Fibroblast of lung (primary cell): ENCODE data around the gene AGL. TPM values are rescaled to one million over a fixed set of nuclear protein-coding genes. Genes with fewer than 3 reads are reported as not detected.

Experiments used
- DNase-seq, 2 donors: peaks; one replicate each; pipeline versions ENCODE4 v3.0.0 to v3.0.0-alpha.2; 2010; ENCODE audit warnings: low read depth in 2 of 2
- H2AFZ ChIP-seq: 2 replicates; pipeline ENCODE4 v1.5.1; 2012; ENCODE audit warnings: low read length, control low read depth, inconsistent platforms
- H3K27ac ChIP-seq: 2 replicates; pipeline ENCODE4 v1.5.1; 2011; ENCODE audit warnings: low read length, control low read depth; ENCODE audit not compliant: insufficient read depth
- H3K27me3 ChIP-seq: 2 replicates; pipeline ENCODE4 v1.5.1; 2011; ENCODE audit warnings: mild to moderate bottlenecking, low read length; ENCODE audit not compliant: control insufficient read depth, insufficient read depth
- H3K36me3 ChIP-seq: 2 replicates; pipeline ENCODE4 v1.5.1; 2011; ENCODE audit warnings: low read length; ENCODE audit not compliant: control insufficient read depth, insufficient read depth
- H3K4me1 ChIP-seq: 2 replicates; pipeline ENCODE4 v1.5.1; 2011; ENCODE audit warnings: low read length; ENCODE audit not compliant: control insufficient read depth, insufficient read depth; ENCODE audit errors: extremely low read depth
- H3K4me2 ChIP-seq: 2 replicates; pipeline ENCODE4 v1.5.1; 2011; ENCODE audit warnings: low read length, control low read depth; ENCODE audit not compliant: insufficient read depth; ENCODE audit errors: extremely low read depth
- H3K4me3 ChIP-seq, 4 experiments: fragments of 200-600 bp in 1 of 4; sonication (generic) in 1 of 4; replicated peaks in 1 of 4; 2 replicates each; pipeline ENCODE4 v1.5.1; 2011 to 2016; ENCODE audit warnings: low read length in 4 of 4, low read depth in 3 of 4, mild to moderate bottlenecking in 3 of 4, control low read depth in 2 of 4, inconsistent platforms in 1 of 4, mixed read lengths in 1 of 4; ENCODE audit not compliant: insufficient read depth in 1 of 4; ENCODE audit errors: control extremely low read depth in 1 of 4
- H3K79me2 ChIP-seq: 2 replicates; pipeline ENCODE4 v1.5.1; 2012; ENCODE audit warnings: mild to moderate bottlenecking, low read length, inconsistent platforms; ENCODE audit not compliant: control insufficient read depth, insufficient read depth
- H3K9ac ChIP-seq: 2 replicates; pipeline ENCODE4 v1.5.1; 2011; ENCODE audit warnings: mild to moderate bottlenecking, low read length, control low read depth; ENCODE audit not compliant: insufficient read depth
- H3K9me3 ChIP-seq: 2 replicates; pipeline ENCODE4 v1.5.1; 2012; ENCODE audit warnings: low read depth, low read length; ENCODE audit not compliant: control insufficient read depth, insufficient read depth
- H4K20me1 ChIP-seq: 2 replicates; pipeline ENCODE4 v1.5.1; 2011; ENCODE audit warnings: low read length; ENCODE audit not compliant: control insufficient read depth, insufficient read depth; ENCODE audit errors: extremely low read depth
- CTCF ChIP-seq, 2 donors: IDR thresholded peaks in 1 of 2; conservative IDR thresholded peaks in 1 of 2; 1 replicate in 1 of 2; 2 replicates in 1 of 2; pipeline ENCODE4 v1.5.1; 2011 to 2012; ENCODE audit warnings: low read length in 2 of 2, control low read depth in 1 of 2, inconsistent platforms in 1 of 2, low read depth in 1 of 2, mild to moderate bottlenecking in 1 of 2
- EZH2 ChIP-seq: IDR thresholded peaks from 2 replicates; pipeline ENCODE4 v1.5.1; 2012; ENCODE audit warnings: low read length, control low read depth, mild to moderate bottlenecking; ENCODE audit errors: missing control alignments
- polyA plus RNA-seq, 2 donors: library from polyadenylated mRNA; depleted of rRNA in 1 of 2; stranded (reverse) in 1 of 2; unstranded in 1 of 2; fragments of >200 nt; gene quantifications; 2 replicates each; pipeline ENCODE4 v1.2.1, GENCODE V29; 2011 to 2012; ENCODE audit warnings: missing spikeins in 1 of 2
- total RNA-seq: library from RNA; depleted of rRNA; stranded (reverse); fragments of >200 nt; gene quantifications from 2 replicates; pipeline ENCODE4 v1.2.1, GENCODE V29; 2014

AGL gene
- total and polyA plus RNA-seq, 2 donors (not counting 1 experiment from before 2014, with no cell fraction given) = 8.3 to 12.6 TPM

GRCh38 chr1:99935534-99935933, 85.4 kb downstream of the AGL start:
- no peaks in the 10 kb centered on the region for H3K27me3 ChIP-seq
- no peaks in the 10 kb centered on the region for H4K20me1 ChIP-seq
- no peaks in the 10 kb centered on the region for H3K9me3 ChIP-seq
- H3K27ac ChIP-seq = no peak overlapping the region
- no peak overlapping the region for H3K9ac ChIP-seq
- no peak overlapping the region for H2AFZ ChIP-seq
- no peaks in the 10 kb centered on the region for H3K36me3 ChIP-seq
- H3K4me3 ChIP-seq = no peak overlapping the region
- TF ChIP-seq CTCF (conservative IDR thresholded peaks at IDR 0.05 in 1 of 2, IDR thresholded peaks at IDR 0.05 in 1 of 2; ENCODE audit: low read depth in 1 of 2, low read length in 2 of 2) (no peak), EZH2 (no peak)
- DNase-seq = no peak
- H3K4me2 ChIP-seq = no peak overlapping the region
- H3K4me1 ChIP-seq = no peaks in the 10 kb centered on the region
- no peaks in the 10 kb centered on the region for H3K79me2 ChIP-seq

GRCh38 chr1:99936071-99936470, 85.9 kb downstream of the AGL start:
- Histone ChIP-seq H3K9me3 (no peaks in the 10 kb centered on the region), H2AFZ (no peak overlapping the region)

GRCh38 chr1:99942723-99943122, 92.6 kb downstream of the AGL start:
- Histone ChIP-seq H3K4me2 (no peak overlapping the region), H3K4me1 (no peaks in the 10 kb centered on the region), H3K79me2 (no peaks in the 10 kb centered on the region), H3K27me3 (no peaks in the 10 kb centered on the region), H2AFZ (no peak overlapping the region), H4K20me1 (no peaks in the 10 kb centered on the region), H3K9me3 (no peaks in the 10 kb centered on the region), H3K27ac (no peak overlapping the region), H3K4me3 (no peak overlapping the region), H3K36me3 (no peaks in the 10 kb centered on the region), H3K9ac (no peak overlapping the region)
- TF ChIP-seq CTCF (conservative IDR thresholded peaks at IDR 0.05 in 1 of 2, IDR thresholded peaks at IDR 0.05 in 1 of 2; ENCODE audit: low read depth in 1 of 2, low read length in 2 of 2) (no peak), EZH2 (no peak)
- no peak for DNase-seq

More at GRCh38 chr1:99936071-99936470, 85.9 kb downstream of the AGL start:
- Histone ChIP-seq H3K36me3 (no peaks in the 10 kb centered on the region), H4K20me1 (no peaks in the 10 kb centered on the region), H3K9ac (no peak overlapping the region), H3K79me2 (no peaks in the 10 kb centered on the region), H3K27me3 (no peaks in the 10 kb centered on the region), H3K4me3 (no peak overlapping the region), H3K27ac (no peak overlapping the region), H3K4me1 (no peaks in the 10 kb centered on the region), H3K4me2 (no peak overlapping the region)
- no peak for DNase-seq
- TF ChIP-seq EZH2 = no peak
- TF ChIP-seq CTCF (conservative IDR thresholded peaks at IDR 0.05 in 1 of 2, IDR thresholded peaks at IDR 0.05 in 1 of 2; ENCODE audit: low read depth in 1 of 2, low read length in 2 of 2) = no peak
